Spinal cord (tissue), 10 donors: Measurements from ENCODE around the gene ASTN2. TPM values are rescaled to one million over a fixed set of nuclear protein-coding genes. Genes with fewer than 3 reads are reported as not detected.

Experiments used
- DNase-seq, 6 donors: peaks; one replicate each; pipeline versions ENCODE4 v3.0.0 to v3.0.0-alpha.2; 2013 to 2015; ENCODE audit warnings: low spot score in 6 of 6, low read depth in 4 of 6
- H3K27ac ChIP-seq: one replicate; pipeline ENCODE4 v1.5.1; 2013; ENCODE audit warnings: low read depth, low read length, control low read depth
- H3K27me3 ChIP-seq: one replicate; pipeline ENCODE4 v1.6.1; 2013; ENCODE audit warnings: low read length; ENCODE audit not compliant: control insufficient read depth, insufficient read depth
- H3K36me3 ChIP-seq: one replicate; pipeline ENCODE4 v1.6.1; 2013; ENCODE audit warnings: low read length; ENCODE audit not compliant: control insufficient read depth, insufficient read depth
- H3K4me1 ChIP-seq: one replicate; pipeline ENCODE4 v1.6.1; 2013; ENCODE audit warnings: low read length; ENCODE audit not compliant: control insufficient read depth, insufficient read depth
- H3K4me3 ChIP-seq: one replicate; pipeline ENCODE4 v1.5.1; 2013; ENCODE audit warnings: low read depth, low read length, control low read depth
- H3K9me3 ChIP-seq: one replicate; pipeline ENCODE4 v1.6.1; 2013; ENCODE audit warnings: low read length; ENCODE audit not compliant: control insufficient read depth, insufficient read depth
- WGBS: methylation state at CpG from one replicate; pipeline ENCODE4 v1.1.5; 2013; ENCODE audit warnings: missing lambda C conversion rate; ENCODE audit not compliant: insufficient coverage; 5-methylcytosine and 5-hydroxymethylcytosine counted together
- polyA plus RNA-seq, 2 donors: library from polyadenylated mRNA; unstranded; fragments of 120-200 nt; gene quantifications; one replicate each; pipeline ENCODE4 v1.2.1, GENCODE V29; 2013; ENCODE audit not compliant: insufficient read length in 2 of 2
- total RNA-seq, 2 donors: library from RNA; depleted of rRNA in 1 of 2; stranded (reverse); fragments of 120-200 nt in 1 of 2; fragments of >200 nt in 1 of 2; gene quantifications; one replicate each; pipeline versions ENCODE4 v1.2.3 to v1.2.4, GENCODE V29; 2013 to 2014
- donor health status: healthy.

The ASTN2 gene
- total and polyA plus RNA-seq, 4 donors, result 35.8 to 48.8 (median 41.4) TPM

- DNase-seq, result peak in 2 of 6 donors; percentile 10 to 25
- H3K27me3 ChIP-seq, result no peaks in the 10 kb centered on the region
- no peaks in the 10 kb centered on the region for H3K4me1 ChIP-seq
- H3K27ac ChIP-seq, result no peak overlapping the region
- H3K36me3 ChIP-seq, result no peaks in the 10 kb centered on the region
- no peaks in the 10 kb centered on the region for H3K9me3 ChIP-seq
- H3K4me3 ChIP-seq, result no peak overlapping the region
- 67% methylated on average over 1 of the region's 3 CpGs for WGBS
These were observed 99.6 kb downstream of the ASTN2 start for GRCh38 chr9:117315236-117315635.

GRCh38 chr9:117313989-117314388 is 100.9 kb downstream of the ASTN2 start:
- Histone ChIP-seq H3K27ac (no peak overlapping the region), H3K4me1 (no peaks in the 10 kb centered on the region), H3K36me3 (no peaks in the 10 kb centered on the region), H3K4me3 (no peak overlapping the region), H3K27me3 (no peaks in the 10 kb centered on the region), H3K9me3 (no peaks in the 10 kb centered on the region)
- DNase-seq, result peak in 1 of 6 donors; percentile 65
- WGBS, result no CpG with 5 or more reads among the region's 2 CpGs

- Histone ChIP-seq H3K27ac (no peak overlapping the region), H3K9me3 (no peaks in the 10 kb centered on the region), H3K4me3 (no peak overlapping the region), H3K27me3 (no peaks in the 10 kb centered on the region), H3K4me1 (no peaks in the 10 kb centered on the region), H3K36me3 (no peaks in the 10 kb centered on the region)
- WGBS, result 100% methylated on average over 2 of the region's 3 CpGs
- no peak for DNase-seq
These were observed 107.2 kb downstream of the ASTN2 start for GRCh38 chr9:117307701-117308100.

- Histone ChIP-seq H3K27me3 (no peaks in the 10 kb centered on the region), H3K36me3 (no peaks in the 10 kb centered on the region), H3K9me3 (no peaks in the 10 kb centered on the region), H3K27ac (no peak overlapping the region), H3K4me3 (no peak overlapping the region), H3K4me1 (no peaks in the 10 kb centered on the region)
- no peak for DNase-seq
- whole genome bisulfite sequencing, result 89% methylated on average over 1 of the region's 3 CpGs
These were observed 108.8 kb downstream of the ASTN2 start for GRCh38 chr9:117306032-117306431.

GRCh38 chr9:117305454-117305853 is 109.4 kb downstream of the ASTN2 start:
- H3K36me3 ChIP-seq, result no peaks in the 10 kb centered on the region
- H3K27ac ChIP-seq, result no peak overlapping the region
- peak in 1 of 6 donors; percentile 9 for DNase-seq
- no peaks in the 10 kb centered on the region for H3K27me3 ChIP-seq
- H3K4me3 ChIP-seq, result no peak overlapping the region
- no peaks in the 10 kb centered on the region for H3K9me3 ChIP-seq
- no peaks in the 10 kb centered on the region for H3K4me1 ChIP-seq
- WGBS, result 83% methylated on average over 1 of the region's 2 CpGs

- H3K36me3 ChIP-seq, result no peaks in the 10 kb centered on the region
- H3K9me3 ChIP-seq, result no peaks in the 10 kb centered on the region
- no peaks in the 10 kb centered on the region for H3K27me3 ChIP-seq
- no peak overlapping the region for H3K4me3 ChIP-seq
- peak in 1 of 6 donors; percentile 71 for DNase-seq
- H3K4me1 ChIP-seq, result no peaks in the 10 kb centered on the region
- 23% methylated on average over 2 of the region's 5 CpGs for WGBS
- no peak overlapping the region for H3K27ac ChIP-seq
These were observed 110.3 kb downstream of the ASTN2 start for GRCh38 chr9:117304549-117304948.

- 82% methylated on average over 2 of the region's 5 CpGs for WGBS
- Histone ChIP-seq H3K36me3 (no peaks in the 10 kb centered on the region), H3K27me3 (no peaks in the 10 kb centered on the region), H3K27ac (no peak overlapping the region), H3K4me3 (no peak overlapping the region), H3K9me3 (no peaks in the 10 kb centered on the region), H3K4me1 (no peaks in the 10 kb centered on the region)
- DNase-seq, result no peak
These were observed 111.1 kb downstream of the ASTN2 start for GRCh38 chr9:117303643-117304230.

GRCh38 chr9:117302487-117302886 is 112.4 kb downstream of the ASTN2 start:
- no peaks in the 10 kb centered on the region for H3K36me3 ChIP-seq
- DNase-seq, result no peak
- H3K9me3 ChIP-seq, result no peaks in the 10 kb centered on the region
- no peak overlapping the region for H3K4me3 ChIP-seq
- 100% methylated on average over 1 of the region's 2 CpGs for WGBS
- no peaks in the 10 kb centered on the region for H3K27me3 ChIP-seq
- H3K4me1 ChIP-seq, result no peaks in the 10 kb centered on the region
- no peak overlapping the region for H3K27ac ChIP-seq

- Histone ChIP-seq H3K36me3 (no peaks in the 10 kb centered on the region), H3K4me3 (no peak overlapping the region), H3K27ac (no peak overlapping the region), H3K4me1 (no peaks in the 10 kb centered on the region), H3K27me3 (no peaks in the 10 kb centered on the region), H3K9me3 (no peaks in the 10 kb centered on the region)
- no peak for DNase-seq
- WGBS, result 63% methylated on average over 1 of the region's 4 CpGs
These were observed 114.3 kb downstream of the ASTN2 start for GRCh38 chr9:117300371-117301110.

- peaks cover 5% of the 10 kb centered on the region for H3K4me1 ChIP-seq
- H3K27me3 ChIP-seq, result no peaks in the 10 kb centered on the region
- no peak overlapping the region for H3K4me3 ChIP-seq
- 17% methylated on average over 1 of the region's 1 CpG for WGBS
- DNase-seq, result no peak
- no peak overlapping the region for H3K27ac ChIP-seq
- H3K36me3 ChIP-seq, result no peaks in the 10 kb centered on the region
- H3K9me3 ChIP-seq, result no peaks in the 10 kb centered on the region
These were observed 118.4 kb downstream of the ASTN2 start for GRCh38 chr9:117296453-117296852.
